ENCODE data around the gene THNSL1.

The THNSL1 gene

DNA sequence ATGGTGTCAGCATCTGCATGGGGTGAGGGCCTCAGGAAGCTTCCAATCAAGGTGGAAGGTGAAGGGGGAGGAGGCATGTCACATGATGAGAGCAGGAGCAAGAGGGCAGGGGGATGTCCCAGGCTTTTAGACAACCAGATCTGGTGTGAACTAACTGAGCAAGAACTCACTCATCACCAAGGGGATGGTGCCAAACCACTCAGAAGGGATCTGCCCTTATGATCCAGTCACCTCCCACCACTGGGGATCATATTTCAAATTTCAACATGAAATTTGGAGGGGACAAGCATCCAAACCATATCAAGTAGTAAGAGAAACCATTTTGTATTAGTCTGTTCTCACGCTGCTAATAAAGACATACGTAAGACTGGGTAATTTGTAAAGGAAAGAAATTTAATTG is 33.6 kb downstream of the THNSL1 start:
- TF ChIP-seq EZH2 (optimal IDR thresholded peaks at IDR 0.05; ENCODE audit: low read depth, low read length) (no peak), CTCF (IDR thresholded peaks at IDR 0.05; ENCODE audit: low read length) (no peak), EZH2phosphoT487 (IDR thresholded peaks at IDR 0.05; ENCODE audit: low read length) (no peak)
- Histone ChIP-seq H3K27me3 (replicated peaks; ENCODE audit: insufficient read depth, low read length) (no peaks in the 10 kb centered on the region), H4K20me1 (ENCODE audit: insufficient read depth, low read length) (no peaks in the 10 kb centered on the region), H3K9ac (ENCODE audit: low read length) (no peak overlapping the region), H3K79me2 (ENCODE audit: low read length) (no peaks in the 10 kb centered on the region), H3K4me3 (ENCODE audit: low read length) (no peak overlapping the region), H3K36me3 (replicated peaks; ENCODE audit: insufficient read depth, low read length) (no peaks in the 10 kb centered on the region), H3K9me3 (replicated peaks; ENCODE audit: insufficient read depth, low read length) (no peaks in the 10 kb centered on the region), H3F3A (ENCODE audit: insufficient read depth, low read length) (no peaks in the 10 kb centered on the region), H3K9me2 (replicated peaks; ENCODE audit: insufficient read depth, low read length) (no peaks in the 10 kb centered on the region), H3K27ac (ENCODE audit: low read length) (no peak overlapping the region), H3K4me2 (ENCODE audit: low read depth, low read length) (no peak overlapping the region), H3K4me1 (ENCODE audit: low read length) (no peaks in the 10 kb centered on the region), H2AFZ (ENCODE audit: low read length) (no peak overlapping the region)
- no peak for DNase-seq

- Histone ChIP-seq H3K27ac (ENCODE audit: low read length) (no peak overlapping the region), H3K4me2 (ENCODE audit: low read depth, low read length) (no peak overlapping the region), H3K9ac (ENCODE audit: low read length) (no peak overlapping the region), H3K4me3 (ENCODE audit: low read length) (no peak overlapping the region), H2AFZ (ENCODE audit: low read length) (no peak overlapping the region), H3K27me3 (replicated peaks; ENCODE audit: insufficient read depth, low read length) (no peaks in the 10 kb centered on the region), H3K79me2 (ENCODE audit: low read length) (no peaks in the 10 kb centered on the region), H3K4me1 (ENCODE audit: low read length) (no peaks in the 10 kb centered on the region), H4K20me1 (ENCODE audit: insufficient read depth, low read length) (no peaks in the 10 kb centered on the region), H3K9me3 (replicated peaks; ENCODE audit: insufficient read depth, low read length) (no peaks in the 10 kb centered on the region), H3F3A (ENCODE audit: insufficient read depth, low read length) (no peaks in the 10 kb centered on the region), H3K36me3 (replicated peaks; ENCODE audit: insufficient read depth, low read length) (no peaks in the 10 kb centered on the region), H3K9me2 (replicated peaks; ENCODE audit: insufficient read depth, low read length) (no peaks in the 10 kb centered on the region)
- TF ChIP-seq EZH2 (optimal IDR thresholded peaks at IDR 0.05; ENCODE audit: low read depth, low read length) (no peak), EZH2phosphoT487 (IDR thresholded peaks at IDR 0.05; ENCODE audit: low read length) (no peak), CTCF (IDR thresholded peaks at IDR 0.05; ENCODE audit: low read length) (no peak)
- no peak for DNase-seq
Observed at GRCh38 chr10:25050402-25050801, 34.0 kb downstream of the THNSL1 start.

- Histone ChIP-seq H3K4me3 (ENCODE audit: low read length) (no peak overlapping the region), H3K79me2 (ENCODE audit: low read length) (no peaks in the 10 kb centered on the region), H3K36me3 (replicated peaks; ENCODE audit: insufficient read depth, low read length) (no peaks in the 10 kb centered on the region), H3K4me1 (ENCODE audit: low read length) (no peaks in the 10 kb centered on the region), H3K9ac (ENCODE audit: low read length) (no peak overlapping the region), H4K20me1 (ENCODE audit: insufficient read depth, low read length) (no peaks in the 10 kb centered on the region), H3K27me3 (replicated peaks; ENCODE audit: insufficient read depth, low read length) (no peaks in the 10 kb centered on the region), H3K4me2 (ENCODE audit: low read depth, low read length) (no peak overlapping the region), H2AFZ (ENCODE audit: low read length) (no peak overlapping the region), H3K9me2 (replicated peaks; ENCODE audit: insufficient read depth, low read length) (no peaks in the 10 kb centered on the region), H3F3A (ENCODE audit: insufficient read depth, low read length) (no peaks in the 10 kb centered on the region), H3K27ac (ENCODE audit: low read length) (no peak overlapping the region), H3K9me3 (replicated peaks; ENCODE audit: insufficient read depth, low read length) (no peaks in the 10 kb centered on the region)
- DNase-seq: no peak
- no peak for TF ChIP-seq EZH2 (optimal IDR thresholded peaks at IDR 0.05; ENCODE audit: low read depth, low read length)
- no peak for TF ChIP-seq EZH2phosphoT487 (IDR thresholded peaks at IDR 0.05; ENCODE audit: low read length)
- no peak for TF ChIP-seq CTCF (IDR thresholded peaks at IDR 0.05; ENCODE audit: low read length)
Observed at GRCh38 chr10:25052012-25052411, 35.6 kb downstream of the THNSL1 start.

Measured in MM.1S (cell line).